B cell (primary cell): ENCODE results near the gene KLK4. TPM values are rescaled to one million over a fixed set of nuclear protein-coding genes. Genes with fewer than 3 reads are reported as not detected.

Experiments used
- ATAC-seq: fragments of 200-7000 bp; cut with Tn5 transposase; one replicate; pipeline ENCODE4 v1.10.0; 2021; ENCODE audit warnings: low read depth, mild to moderate bottlenecking, moderate number of reproducible peaks, moderate library complexity
- CTCF ChIA-PET: fragments of 350-600 bp; sonication (Branson Sonifier 250); formaldehyde crosslinking; loops from one replicate; lab custom pipeline; 2021; ENCODE audit warnings: antibody characterized with exemption, inconsistent platforms; lab: Charles Lee
- POLR2A ChIA-PET: fragments of 350-600 bp; sonication (Branson Sonifier 250); formaldehyde crosslinking; loops from one replicate; lab custom pipeline; 2021; ENCODE audit warnings: antibody characterized with exemption; lab: Charles Lee
- DNase-seq: peaks from one replicate; pipeline ENCODE4 v3.0.0; 2013
- H2AFZ ChIP-seq: 2 replicates; pipeline ENCODE4 v1.6.1; 2012; ENCODE audit warnings: mild to moderate bottlenecking, low read depth, low read length; ENCODE audit not compliant: insufficient read depth, poor library complexity, severe bottlenecking
- H3K27ac ChIP-seq, 2 donors: 1 replicate in 1 of 2; 2 replicates in 1 of 2; pipeline ENCODE4 v1.5.1; 2012 to 2013; ENCODE audit warnings: low read length in 2 of 2, mild to moderate bottlenecking in 2 of 2, moderate library complexity in 1 of 2
- H3K27me3 ChIP-seq, 4 experiments: fragments of 200-600 bp in 1 of 4; sonication (generic) in 1 of 4; replicated peaks in 1 of 4; 1 replicate in 2 of 4; 2 replicates in 2 of 4; pipeline versions ENCODE4 v1.6.1 to v1.7.0; 2013 to 2016; ENCODE audit warnings: low read length in 3 of 4, mild to moderate bottlenecking in 2 of 4, mixed read lengths in 1 of 4, moderate library complexity in 1 of 4; ENCODE audit not compliant: insufficient read depth in 4 of 4, control insufficient read depth in 3 of 4; ENCODE audit errors: control extremely low read depth in 1 of 4
- H3K36me3 ChIP-seq, 2 experiments: replicated peaks in 1 of 2; 1 replicate in 1 of 2; 2 replicates in 1 of 2; pipeline versions ENCODE4 v1.6.1 to v1.7.1; 2013; ENCODE audit warnings: low read length in 1 of 2; ENCODE audit not compliant: insufficient read depth in 2 of 2, control insufficient read depth in 1 of 2; ENCODE audit errors: control extremely low read depth in 1 of 2, extremely low read depth in 1 of 2
- H3K4me1 ChIP-seq, 2 donors: fragments of 200-600 bp in 1 of 2; sonication (generic) in 1 of 2; 1 replicate in 1 of 2; 2 replicates in 1 of 2; pipeline versions ENCODE4 v1.5.1 to v1.6.1; 2013 to 2017; ENCODE audit warnings: low read length in 2 of 2; ENCODE audit not compliant: control insufficient read depth in 2 of 2, insufficient read depth in 2 of 2
- H3K4me2 ChIP-seq: replicated peaks from 2 replicates; pipeline ENCODE3; 2012; ENCODE audit warnings: mild to moderate bottlenecking, low read depth, low read length; ENCODE audit not compliant: poor library complexity, severe bottlenecking
- H3K4me3 ChIP-seq, 5 experiments: fragments of 200-600 bp in 1 of 5; sonication (generic) in 1 of 5; 1 replicate in 3 of 5; 2 replicates in 2 of 5; pipeline versions ENCODE4 v1.5.1 to v1.7.0; 2011 to 2016; ENCODE audit warnings: low read length in 4 of 5, mild to moderate bottlenecking in 4 of 5, low read depth in 2 of 5, control low read depth in 1 of 5, moderate library complexity in 1 of 5; ENCODE audit not compliant: insufficient read depth in 1 of 5; ENCODE audit errors: control extremely low read depth in 1 of 5, extremely low read depth in 1 of 5
- H3K79me2 ChIP-seq: fragments of 200-600 bp; sonication (generic); one replicate; pipeline ENCODE4 v1.6.0; 2016; ENCODE audit warnings: low read length; ENCODE audit not compliant: control insufficient read depth, insufficient read depth
- H3K9ac ChIP-seq: fragments of 200-600 bp; sonication (generic); 2 replicates; pipeline ENCODE4 v1.6.1; 2017; ENCODE audit warnings: mild to moderate bottlenecking, low read length, moderate library complexity
- H3K9me3 ChIP-seq, 3 donors: one replicate each; pipeline versions ENCODE4 v1.6.1 to v1.7.1; 2013; ENCODE audit warnings: low read length in 2 of 3; ENCODE audit not compliant: control insufficient read depth in 2 of 3, insufficient read depth in 1 of 3; ENCODE audit errors: control extremely low read depth in 1 of 3
- H4K20me1 ChIP-seq: 2 replicates; pipeline ENCODE4 v1.6.0; 2012; ENCODE audit warnings: mild to moderate bottlenecking, low read length; ENCODE audit not compliant: insufficient read depth, control insufficient read depth, poor library complexity, severe bottlenecking
- H3K27ac Mint-ChIP-seq: one replicate; pipeline ENCODE4 v1.8.0; 2021; ENCODE audit warnings: mixed read lengths
- H3K27me3 Mint-ChIP-seq: one replicate; pipeline ENCODE4 v1.8.0; 2021; ENCODE audit warnings: mixed read lengths
- H3K4me1 Mint-ChIP-seq: one replicate; pipeline ENCODE4 v1.8.0; 2021; ENCODE audit warnings: mixed read lengths
- H3K4me3 Mint-ChIP-seq: one replicate; pipeline ENCODE4 v1.8.0; 2021; ENCODE audit warnings: mixed read lengths
- H3K9me3 Mint-ChIP-seq: one replicate; pipeline ENCODE4 v1.8.0; 2022; ENCODE audit warnings: mixed read lengths; ENCODE audit not compliant: insufficient read depth
- CTCF ChIP-seq: fragments of 200-600 bp; IDR thresholded peaks from one replicate; pipeline ENCODE4 v1.8.0; 2022; ENCODE audit warnings: antibody characterized with exemption, mild to moderate bottlenecking
- EZH2 ChIP-seq: IDR thresholded peaks from 2 replicates; pipeline ENCODE4 v1.6.1; 2012; ENCODE audit warnings: borderline replicate concordance, low read depth, mild to moderate bottlenecking, moderate library complexity, low read length; ENCODE audit not compliant: insufficient read depth, poor library complexity, severe bottlenecking
- WGBS: methylation state at CpG from one replicate; pipeline ENCODE4 v1.1.5; 2013; ENCODE audit warnings: missing lambda C conversion rate; ENCODE audit not compliant: insufficient coverage; 5-methylcytosine and 5-hydroxymethylcytosine counted together
- intact Hi-C: fragments of 100-400 bp; cut with micrococcal nuclease; formaldehyde crosslinking; loops from one replicate; pipeline ENCODE4 v1.10.0; 2022
- polyA plus RNA-seq: library from polyadenylated mRNA; depleted of rRNA; stranded (reverse); fragments of >200 nt; gene quantifications from 2 replicates; pipeline ENCODE4 v1.2.3, GENCODE V29; 2012
- total RNA-seq, 2 donors: library from RNA; stranded (reverse); fragments of 120-200 nt in 1 of 2; gene quantifications; 1 replicate in 1 of 2; 2 replicates in 1 of 2; pipeline versions ENCODE4 v1.2.3 to v1.2.4, GENCODE V29; 2013 to 2022

The KLK4 gene
- total and polyA plus RNA-seq, 2 donors (not counting 1 experiment from before 2014, with no cell fraction given) = 0.45 to 0.52 TPM

GRCh38 chr19:50897191-50897607, 14.0 kb downstream of the KLK4 start:
- Histone ChIP-seq H3K27ac (peak overlapping the region; percentile 78 to 84), H3K36me3 (no peaks in the 10 kb centered on the region), H3K79me2 (no peaks in the 10 kb centered on the region), H2AFZ (no peak overlapping the region), H3K4me3 (no peak overlapping the region), H3K4me1 (peaks cover 19 to 22% of the 10 kb centered on the region in 2 donors), H3K27me3 (no peaks in the 10 kb centered on the region), H3K9ac (peak overlapping the region; percentile 44), H3K9me3 (peaks cover 2 to 17% (median 12%) of the 10 kb centered on the region in 3 donors), H4K20me1 (no peaks in the 10 kb centered on the region), H3K4me2 (peak overlapping the region; percentile 46)
- WGBS = no CpG with 5 or more reads among the region's 3 CpGs
- ChIA-PET POLR2A (interaction anchor here (0.6 to 1.1 kb wide), 2 partner anchors 92 to 568 kb away, joined by 3 to 4 read pairs; partner anchors contain the start of gene KCNC3), CTCF (interaction anchor here (1.4 to 2.5 kb wide), 3 partner anchors 9 to 25 kb away, joined by 4 to 10 read pairs (median 6); no protein-coding TSS in a partner anchor)
- intact Hi-C loops = loop anchor here (5.0 kb wide), 3 partner anchors 60 to 540 kb away; no protein-coding TSS in a partner anchor
- ATAC-seq (peak; percentile 12), DNase-seq (no peak)
- H3K4me1 Mint-ChIP-seq = peaks cover 48% of the 10 kb centered on the region
- H3K9me3 Mint-ChIP-seq = no peaks in the 10 kb centered on the region
- TF ChIP-seq EZH2 = no peak
- TF ChIP-seq CTCF = no peak
- H3K27me3 Mint-ChIP-seq = peaks cover under 1% of the 10 kb centered on the region
- H3K27ac Mint-ChIP-seq = peak overlapping the region; percentile 94
- H3K4me3 Mint-ChIP-seq = peak overlapping the region; percentile 66

- DNase-seq (peak; percentile 90), ATAC-seq (peak; percentile 90)
- Mint-ChIP-seq H3K9me3 (no peaks in the 10 kb centered on the region), H3K4me3 (peak overlapping the region; percentile 66), H3K27ac (peak overlapping the region; percentile 94), H3K27me3 (no peaks in the 10 kb centered on the region), H3K4me1 (peaks cover 53% of the 10 kb centered on the region)
- Histone ChIP-seq H3K27ac (peak overlapping the region; percentile 78 to 84), H3K79me2 (no peaks in the 10 kb centered on the region), H3K27me3 (no peaks in the 10 kb centered on the region), H3K36me3 (no peaks in the 10 kb centered on the region), H2AFZ (no peak overlapping the region), H3K4me1 (peaks cover 20 to 26% of the 10 kb centered on the region in 2 donors), H3K4me3 (no peak overlapping the region), H3K4me2 (peak overlapping the region; percentile 46), H3K9me3 (peaks cover 2 to 17% (median 12%) of the 10 kb centered on the region in 3 donors), H3K9ac (peak overlapping the region; percentile 44), H4K20me1 (no peaks in the 10 kb centered on the region)
- intact Hi-C loops = loop anchor here (1.0 to 5.0 kb wide), 5 partner anchors 26 to 539 kb away; no protein-coding TSS in a partner anchor
- ChIA-PET POLR2A (interaction anchor here (0.5 to 1.1 kb wide), 3 partner anchors 9 to 93 kb away, joined by 3 read pairs; no protein-coding TSS in a partner anchor), CTCF (interaction anchor here (1.1 to 1.8 kb wide), 3 partner anchors 9 to 539 kb away, joined by 4 to 6 read pairs (median 4); no protein-coding TSS in a partner anchor)
- TF ChIP-seq EZH2 (no peak), CTCF (no peak)
- 64% methylated on average over 4 of the region's 6 CpGs for WGBS
These were observed 14.5 kb downstream of the KLK4 start for GRCh38 chr19:50896591-50897190.
